HG03520 (cell line): ENCODE data around the gene HBM.
"Not testable (repeated sequence)": the region's sequence is repeated elsewhere in the genome, so short reads cannot be mapped to it uniquely, and the experiment has no call there.

Source experiments
- ATAC-seq: cut with Tn5 transposase; IDR thresholded peaks from one replicate; pipeline ENCODE4 v1.9.1; 2021; ENCODE audit warnings: mild to moderate bottlenecking, moderate library complexity; ENCODE audit not compliant: unreplicated experiment

Gene HBM, protein sequence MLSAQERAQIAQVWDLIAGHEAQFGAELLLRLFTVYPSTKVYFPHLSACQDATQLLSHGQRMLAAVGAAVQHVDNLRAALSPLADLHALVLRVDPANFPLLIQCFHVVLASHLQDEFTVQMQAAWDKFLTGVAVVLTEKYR

DNA sequence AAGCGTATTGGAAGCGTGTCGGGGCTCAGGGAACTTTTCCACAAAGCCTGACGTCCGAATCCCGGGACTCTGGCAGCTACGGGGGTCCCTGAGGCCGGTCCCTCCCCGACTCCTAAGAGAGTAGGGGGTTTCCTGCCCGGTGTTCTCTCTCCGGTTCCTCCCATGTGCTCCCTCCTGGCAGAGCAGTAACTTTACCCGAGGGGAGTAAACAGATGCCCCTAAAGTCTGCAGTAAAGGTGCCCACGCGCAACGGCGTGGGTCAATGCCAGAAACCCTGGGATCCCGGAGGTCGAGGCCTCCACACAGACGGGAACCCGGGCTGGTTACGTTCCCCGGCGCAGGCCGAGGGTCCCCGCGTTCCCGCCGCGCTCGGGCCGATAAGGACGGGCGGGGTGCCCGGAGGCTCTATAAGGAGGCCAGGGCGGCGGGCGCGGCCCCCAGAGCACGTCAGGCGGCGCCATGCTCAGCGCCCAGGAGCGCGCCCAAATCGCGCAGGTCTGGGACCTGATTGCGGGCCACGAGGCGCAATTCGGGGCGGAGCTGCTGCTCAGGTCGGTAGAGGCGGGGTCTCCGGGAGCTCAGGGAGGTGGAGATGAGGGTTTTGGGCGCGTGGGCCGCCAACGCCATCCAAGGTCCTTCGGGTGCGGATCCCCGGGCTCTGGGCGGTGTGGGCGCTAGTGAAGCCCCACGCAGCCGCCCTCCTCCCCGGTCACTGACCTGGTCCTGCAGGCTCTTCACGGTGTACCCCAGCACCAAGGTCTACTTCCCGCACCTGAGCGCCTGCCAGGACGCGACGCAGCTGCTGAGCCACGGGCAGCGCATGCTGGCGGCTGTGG is at the start of gene HBM:
HBM (plus strand) TSS at position 440 of the 836 bp plus-strand sequence; CDS start at position 460, 20 bp downstream.
- ATAC-seq, result no peak

DNA sequence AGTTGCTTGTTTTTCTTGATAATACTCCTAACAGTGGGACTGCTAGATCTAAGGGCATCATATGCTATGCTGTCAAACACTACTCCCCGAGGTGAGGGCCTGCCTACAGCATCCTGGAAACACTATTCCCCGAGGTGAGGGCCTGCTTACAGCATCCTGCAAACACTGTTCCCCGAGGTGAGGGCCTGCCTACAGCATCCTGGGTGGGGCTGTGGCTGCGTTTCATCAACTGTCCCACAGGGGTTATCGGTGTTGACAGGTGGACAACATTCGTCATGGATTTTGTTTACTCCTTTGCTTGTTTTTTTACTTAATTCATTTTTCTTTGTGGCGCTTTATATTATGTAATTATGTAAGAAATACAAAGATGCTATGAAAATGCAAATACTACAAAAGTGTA is 49.8 kb upstream of the HBM start:
- no peak for ATAC-seq

DNA sequence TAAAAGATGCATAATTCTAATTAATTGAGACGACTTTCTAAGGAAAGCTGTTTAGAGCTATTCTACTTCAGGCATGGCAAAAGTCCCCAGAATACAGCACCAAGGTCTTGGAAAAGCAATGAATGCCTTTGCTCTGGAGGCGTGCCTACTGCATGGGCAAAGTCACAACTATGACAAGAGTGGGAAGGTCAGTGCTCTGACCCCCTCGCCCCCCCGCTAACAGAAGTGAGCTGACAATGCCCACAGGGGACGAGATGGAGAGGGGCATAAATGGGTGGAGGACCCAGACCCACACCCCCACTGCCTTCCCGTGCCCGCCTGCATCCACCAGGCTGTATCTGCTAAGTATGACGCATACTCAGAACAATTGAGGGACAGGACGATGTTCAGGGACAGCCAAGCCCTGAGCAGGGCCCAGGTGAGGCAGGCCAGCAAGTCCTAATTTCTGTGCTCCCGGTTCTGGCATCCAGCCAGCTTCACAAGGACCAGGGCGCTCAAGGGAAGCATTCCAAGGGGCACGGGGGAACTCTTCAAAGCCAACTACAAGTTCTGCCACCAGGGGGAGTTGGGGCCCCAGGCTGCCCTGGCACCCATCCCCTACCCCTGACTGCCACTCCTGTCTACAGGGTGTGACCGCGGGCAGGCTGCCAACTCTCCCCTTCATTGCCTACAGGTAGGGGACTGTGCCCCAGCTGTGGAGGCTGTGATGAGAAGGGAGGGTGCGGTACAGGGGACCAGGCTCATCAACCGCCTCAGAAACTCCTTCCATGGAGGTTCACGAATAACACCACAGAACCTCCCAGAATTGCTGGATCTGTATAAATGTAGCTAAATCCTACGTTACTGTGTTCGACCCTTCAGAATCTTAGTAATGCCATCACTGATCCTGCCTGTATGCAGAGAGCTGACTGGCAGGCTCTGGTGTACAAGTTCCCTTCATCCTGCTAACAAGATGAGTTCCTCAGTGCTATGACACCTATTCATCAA is 48.1 kb upstream of the HBM start:
- no peak for ATAC-seq

DNA sequence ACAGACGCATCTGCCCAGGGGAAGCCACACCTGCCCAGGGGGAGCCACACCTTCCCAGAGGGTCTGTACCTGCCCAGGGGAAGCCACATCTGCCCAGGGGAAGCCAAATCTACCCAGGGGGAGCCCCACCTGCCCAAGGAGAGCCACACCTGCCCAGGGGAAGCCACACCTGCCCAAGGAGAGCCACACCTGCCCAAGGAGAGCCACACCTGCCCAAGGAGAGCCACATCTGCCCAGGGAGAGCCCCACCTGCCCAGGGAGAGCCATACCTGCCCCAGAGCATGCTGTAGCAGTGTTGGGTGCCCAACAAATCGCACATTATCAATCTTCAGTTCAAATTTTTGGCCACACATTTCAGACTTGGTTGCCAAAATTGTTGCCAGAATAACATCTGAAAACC is 46.9 kb upstream of the HBM start:
- ATAC-seq, result no peak

DNA sequence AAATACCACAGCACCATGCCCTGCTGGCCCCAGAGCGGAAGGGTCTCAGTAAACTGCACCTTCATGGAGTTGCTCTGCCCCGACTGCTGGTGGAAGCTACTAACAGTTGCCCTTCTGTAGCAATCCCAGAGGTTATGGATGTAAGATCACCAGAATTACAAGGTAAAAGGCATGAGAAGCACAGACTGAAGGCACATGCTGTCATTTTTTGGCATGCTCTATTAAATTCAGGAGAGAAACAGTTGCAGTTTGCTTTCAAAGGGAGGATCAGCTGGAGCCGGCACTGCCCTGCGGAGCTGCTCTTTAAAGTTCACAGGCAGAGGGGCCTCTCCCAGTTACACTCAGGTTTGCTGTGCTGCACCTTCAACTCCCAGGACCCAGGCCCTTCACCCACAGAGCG is 46.5 kb upstream of the HBM start:
- no peak for ATAC-seq

DNA sequence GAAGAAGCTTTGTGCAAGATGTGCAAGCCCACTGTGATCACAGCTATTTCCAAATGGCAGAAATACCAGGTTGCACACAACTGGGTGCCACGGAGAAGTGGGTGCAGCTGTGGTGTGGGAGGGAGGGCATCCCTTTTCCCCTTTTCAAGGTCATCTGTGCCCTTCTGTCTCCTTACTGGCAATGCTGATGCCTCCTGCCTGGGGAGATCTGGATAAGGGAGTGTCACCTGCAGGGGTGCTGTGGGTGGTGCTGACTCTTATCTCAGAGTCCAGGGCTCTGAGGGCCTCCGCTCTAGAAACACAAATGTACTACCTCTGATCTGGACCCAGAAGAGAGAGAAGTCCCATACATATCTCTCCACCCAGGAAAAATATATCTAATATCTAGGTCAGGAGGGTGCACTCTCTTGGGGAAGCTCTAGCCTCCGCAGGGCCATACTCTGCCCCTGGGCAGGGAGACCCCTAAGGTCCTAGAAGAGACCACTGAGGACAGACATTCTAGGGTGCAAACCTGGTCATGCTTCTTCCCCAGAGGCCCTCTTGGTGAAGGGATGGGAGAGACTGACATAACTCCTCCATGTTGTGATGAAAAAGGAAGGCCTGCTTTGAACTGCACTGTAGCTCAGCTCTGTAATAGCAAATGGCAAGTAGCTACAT is 45.8 kb upstream of the HBM start:
- ATAC-seq, result no peak

DNA sequence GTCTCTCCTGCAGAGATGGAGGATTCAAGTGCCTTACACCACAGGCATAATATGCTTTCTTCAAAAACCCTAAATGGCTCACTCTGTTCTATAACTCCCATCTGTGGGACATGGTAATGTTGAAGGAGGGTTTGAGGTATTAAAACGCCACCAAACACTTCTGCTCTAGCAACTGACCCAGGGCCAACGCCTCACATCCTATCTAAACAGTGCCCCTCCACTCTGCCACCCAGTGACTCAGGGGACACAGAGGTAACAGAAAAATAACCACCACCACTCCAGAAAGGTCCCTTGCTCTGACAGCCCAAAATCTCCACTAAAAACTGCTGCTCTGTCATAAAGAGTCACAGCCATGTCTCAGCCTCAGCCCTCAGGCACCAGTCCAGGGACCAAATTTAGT is 45.0 kb upstream of the HBM start:
- no peak for ATAC-seq

DNA sequence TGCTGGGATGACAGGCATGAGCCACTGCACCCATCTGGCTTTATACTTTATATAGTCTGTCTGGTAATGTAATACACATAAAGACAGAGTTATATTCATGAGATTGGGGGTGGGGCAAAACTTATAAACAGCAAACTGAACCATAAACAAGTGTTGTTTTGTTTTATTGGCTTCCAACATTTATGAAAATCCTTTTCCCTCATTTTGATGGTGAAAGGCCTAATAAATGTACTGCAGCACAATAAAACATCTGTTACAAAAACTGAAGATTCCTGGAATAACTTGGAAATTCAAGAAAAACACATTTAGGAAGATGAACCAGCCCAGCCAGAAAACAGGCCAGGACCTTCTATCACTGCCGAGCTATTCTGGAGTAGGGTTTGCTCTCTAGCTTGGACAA is 43.4 kb upstream of the HBM start:
- no peak for ATAC-seq

DNA sequence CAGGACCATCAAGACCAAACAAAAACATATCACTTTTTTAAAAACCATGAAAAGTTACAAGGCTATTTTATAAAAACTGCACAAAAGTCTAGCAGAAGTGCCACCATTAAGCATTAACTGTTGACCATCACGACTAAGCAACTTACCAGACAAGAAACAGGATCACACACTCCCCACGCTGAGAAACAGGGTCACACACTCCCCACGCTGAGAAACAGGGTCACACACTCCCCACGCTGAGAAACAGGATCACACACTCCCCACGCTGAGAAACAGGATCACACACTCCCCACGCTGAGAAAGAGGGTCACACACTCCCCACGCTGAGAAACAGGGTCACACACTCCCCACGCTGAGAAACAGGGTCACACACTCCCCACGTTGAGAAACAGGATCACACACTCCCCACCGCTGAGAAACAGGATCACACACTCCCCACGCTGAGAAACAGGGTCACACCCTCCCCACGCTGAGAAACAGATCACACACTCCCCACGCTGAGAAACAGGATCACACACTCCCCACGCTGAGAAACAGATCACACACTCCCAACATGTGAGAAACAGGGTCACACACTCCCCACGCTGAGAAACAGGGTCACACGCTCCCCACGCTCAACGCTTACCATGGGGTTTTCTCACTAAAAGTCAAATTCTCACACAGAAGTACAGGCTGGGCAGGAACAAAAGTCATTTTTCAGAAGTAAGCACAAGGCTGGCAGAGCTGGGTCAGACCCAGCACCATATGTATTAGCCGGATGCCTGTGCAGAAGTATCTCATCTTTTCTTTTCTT is 42.0 kb upstream of the HBM start:
- ATAC-seq, result not testable (repeated sequence)

DNA sequence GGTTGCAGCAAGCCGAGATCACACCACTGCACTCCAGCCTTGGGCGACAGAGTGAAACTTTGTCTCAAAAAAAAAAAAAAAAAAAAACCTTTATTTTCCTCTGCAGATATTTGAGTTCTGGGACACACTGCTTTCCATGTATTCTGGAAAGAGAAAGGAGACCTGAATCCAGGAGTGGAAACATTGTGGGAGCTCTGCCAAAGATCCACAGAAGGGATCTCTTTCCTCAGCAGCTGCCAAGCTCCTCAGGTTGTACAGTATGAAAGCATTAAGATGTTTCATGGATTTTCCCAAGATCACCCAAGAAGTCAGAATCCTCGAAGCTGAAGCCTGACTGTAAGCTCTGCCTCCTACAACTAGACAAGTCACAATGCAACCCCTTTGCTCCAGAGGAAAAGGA is 40.8 kb upstream of the HBM start:
- no peak for ATAC-seq

DNA sequence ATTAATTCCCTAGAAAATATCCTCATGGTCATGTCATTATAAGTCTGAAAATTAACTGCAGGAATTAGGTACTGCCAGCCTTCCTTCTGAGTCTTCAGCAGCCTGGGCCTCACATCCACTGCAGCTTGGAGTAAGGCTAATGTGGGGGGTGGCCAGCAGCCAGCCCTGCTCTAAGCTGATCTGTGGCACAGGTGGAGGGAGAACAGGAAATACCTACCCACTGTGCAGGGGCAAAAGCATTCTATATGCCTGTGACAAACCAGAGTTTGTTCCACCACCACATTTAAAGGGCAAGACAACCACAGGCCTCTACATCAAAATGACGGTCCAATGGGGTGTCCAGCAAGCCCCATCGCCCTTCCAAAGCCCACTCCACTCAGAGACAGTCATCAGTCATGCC is 36.7 kb upstream of the HBM start:
- no peak for ATAC-seq

DNA sequence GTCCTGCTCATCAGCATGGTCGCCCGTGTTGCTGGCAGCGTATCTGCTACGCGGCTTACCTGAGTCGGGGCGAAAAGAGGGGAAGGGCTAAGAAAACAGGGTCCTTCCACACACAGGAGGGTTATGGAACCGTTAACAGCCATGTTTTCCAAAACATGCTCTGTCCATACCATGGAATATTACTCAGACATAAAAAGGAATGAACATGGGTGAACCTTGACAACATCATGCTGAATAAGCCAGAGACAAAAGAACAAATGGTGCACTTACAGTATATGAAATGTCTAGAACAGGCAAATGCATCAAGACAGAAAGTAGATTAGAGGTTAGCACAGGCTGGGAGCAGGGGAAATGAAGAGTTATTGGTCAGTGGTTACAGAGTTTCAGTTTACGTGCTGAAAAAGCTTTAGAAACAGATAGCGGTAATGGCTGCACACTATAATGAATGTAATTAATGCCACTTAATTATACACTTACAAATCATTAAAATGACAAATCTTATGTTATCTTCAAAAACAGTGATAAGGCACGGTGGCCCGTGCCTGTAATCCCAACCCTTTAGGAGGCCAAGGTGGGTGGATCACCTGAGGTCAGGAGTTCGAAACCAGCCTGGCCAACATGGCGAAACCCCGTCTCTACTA is 35.1 kb upstream of the HBM start:
- ATAC-seq, result no peak

DNA sequence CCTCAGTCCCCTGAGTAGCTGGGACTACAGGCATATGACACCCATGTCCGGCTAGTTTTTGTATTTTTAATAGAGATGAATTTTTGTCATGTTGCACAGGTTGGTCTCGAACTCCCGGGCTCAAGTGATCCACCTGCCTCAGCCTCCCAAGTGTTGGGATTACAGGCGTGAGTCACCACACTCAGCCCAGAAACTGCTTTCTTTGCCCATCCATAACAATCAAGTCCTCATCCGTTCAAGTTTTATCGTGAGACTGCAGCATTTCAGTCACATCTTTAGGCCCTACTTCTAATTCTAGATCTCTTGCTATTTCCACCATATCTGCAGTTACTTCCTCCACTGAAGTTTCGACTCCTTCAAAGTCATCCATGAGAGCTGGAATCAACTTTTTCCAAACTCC is 33.7 kb upstream of the HBM start:
- ATAC-seq, result no peak

DNA sequence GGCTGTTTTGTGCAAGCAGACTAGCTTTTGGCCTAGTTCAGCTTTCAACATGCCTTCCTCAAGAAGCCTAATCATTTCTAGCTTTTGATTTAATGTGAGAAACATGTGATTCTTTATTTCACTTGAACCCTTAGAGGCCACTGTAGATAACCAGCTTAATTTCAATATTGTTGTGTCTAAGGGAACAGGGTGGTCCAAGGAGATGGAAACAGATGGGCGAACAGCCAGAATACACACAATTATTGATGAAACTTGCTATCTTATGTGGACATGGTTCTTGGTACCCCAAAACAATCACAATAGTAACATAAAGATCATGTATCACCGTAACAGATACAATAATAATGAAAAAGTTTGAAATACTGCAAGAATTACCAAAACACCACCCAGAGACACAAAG is 32.1 kb upstream of the HBM start:
- no peak for ATAC-seq

DNA sequence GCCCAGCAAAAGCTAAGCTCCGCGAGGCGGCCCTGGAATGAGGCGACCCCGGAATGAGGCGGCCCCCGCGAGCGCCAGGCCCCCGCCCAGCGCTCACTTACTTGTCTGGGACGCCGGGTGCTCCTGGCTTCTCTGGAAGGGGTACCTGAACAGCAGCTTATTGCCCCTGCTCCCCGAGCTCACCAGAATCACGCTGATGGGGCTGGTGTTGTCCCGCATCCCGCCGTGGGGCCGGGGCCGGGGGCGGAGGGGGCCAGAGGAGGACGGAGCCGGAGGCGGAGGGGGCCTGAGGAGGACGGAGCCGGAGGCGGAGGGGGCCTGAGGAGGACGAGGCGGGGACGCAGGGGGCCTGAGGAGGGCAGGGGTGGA is 27.7 kb upstream of the HBM start:
- ATAC-seq, result no peak

DNA sequence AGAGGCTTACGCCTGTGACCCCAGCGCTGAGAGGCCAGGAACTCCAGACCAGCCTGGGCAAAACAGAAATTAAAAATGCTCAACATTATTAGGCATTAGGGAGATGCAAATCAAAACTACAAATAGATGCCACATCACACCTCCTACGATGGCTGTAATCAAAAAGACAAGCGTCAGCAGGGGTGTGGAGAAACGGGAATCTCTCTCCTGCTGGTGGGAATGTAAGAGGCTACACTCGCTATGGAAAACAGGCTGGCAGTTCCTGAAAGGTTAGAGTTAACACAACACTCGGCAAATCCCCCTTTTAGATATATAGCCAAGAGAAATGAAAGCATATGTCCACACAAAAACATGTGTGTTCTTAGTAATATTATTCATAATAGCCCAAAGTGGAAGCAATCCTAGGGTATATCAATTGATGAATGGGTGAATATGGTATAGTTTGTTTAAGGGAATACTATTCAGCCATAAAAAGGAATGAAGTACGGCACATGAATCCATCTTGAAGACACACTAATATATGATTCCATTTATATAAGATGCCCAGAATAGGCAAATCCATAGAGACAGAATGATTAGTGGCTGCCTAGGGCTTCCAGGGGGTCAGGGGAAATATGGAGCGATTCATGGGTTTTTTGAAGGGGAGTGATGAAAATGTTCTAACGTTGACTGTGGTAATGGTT is 25.5 kb upstream of the HBM start:
- ATAC-seq, result no peak

DNA sequence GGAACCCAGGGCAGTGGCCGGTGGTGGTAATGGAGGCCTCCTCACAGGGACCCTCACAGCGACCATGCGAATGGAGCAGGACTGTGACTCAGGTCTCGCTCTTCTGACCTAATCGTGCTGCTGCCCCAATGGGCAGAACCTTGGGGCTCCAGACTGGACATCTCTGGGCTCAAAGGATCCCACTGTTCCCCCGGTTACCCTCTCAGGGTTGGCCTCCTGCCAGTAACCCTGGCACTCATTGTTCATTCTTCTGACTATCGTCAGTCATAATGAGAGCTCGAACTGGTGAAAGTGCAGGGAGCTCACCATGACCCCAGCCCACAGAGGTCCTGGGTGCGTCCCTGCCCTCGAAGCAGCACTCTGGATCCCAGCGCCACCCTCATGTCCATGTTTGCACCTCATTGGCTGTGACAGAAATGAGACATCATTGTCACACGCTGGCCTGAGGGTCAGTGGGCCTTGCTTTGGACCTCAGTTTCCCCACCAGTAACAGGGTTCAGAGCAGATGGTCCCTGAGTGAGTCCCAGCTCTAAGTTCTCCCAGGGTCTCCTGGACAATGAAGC is 23.3 kb upstream of the HBM start:
- no peak for ATAC-seq

DNA sequence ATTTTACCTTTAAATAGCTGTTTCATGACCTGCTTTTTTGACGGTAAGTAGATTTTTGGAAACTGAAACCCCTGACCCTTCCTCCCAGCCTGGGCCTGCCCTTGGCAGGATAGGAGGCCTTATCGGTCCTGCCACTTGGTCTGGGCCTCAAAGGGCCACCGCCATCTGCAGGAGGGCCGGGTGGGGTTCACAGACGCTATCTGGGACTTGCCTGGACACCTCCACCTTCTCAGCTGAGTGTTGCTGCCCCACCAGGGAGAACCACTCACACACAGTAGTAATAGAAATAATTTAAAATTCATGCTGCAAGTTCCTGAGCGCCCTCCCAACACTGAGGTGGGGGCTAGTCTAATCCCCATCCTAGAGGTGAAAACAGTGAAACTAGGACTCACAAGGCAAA is 22.7 kb upstream of the HBM start:
- ATAC-seq, result no peak

DNA sequence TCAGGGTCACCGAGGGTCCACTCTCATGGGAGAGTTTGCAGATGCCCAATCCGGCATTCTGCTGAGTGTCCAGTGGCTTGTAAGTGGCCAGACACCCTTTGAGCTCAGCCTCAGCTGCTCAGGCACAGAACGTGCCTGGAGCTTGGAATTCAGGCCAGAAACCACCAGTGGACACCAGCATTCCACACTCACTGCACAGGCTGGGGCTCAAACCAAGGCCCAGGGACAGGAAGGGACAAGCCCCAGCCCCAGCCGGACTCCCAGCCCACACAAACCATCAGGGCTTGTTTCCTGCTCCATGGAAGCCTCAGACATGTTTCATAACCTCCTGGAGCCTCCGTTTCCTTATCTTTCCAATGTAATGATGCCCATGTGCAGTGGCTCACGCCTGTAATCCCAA is 22.3 kb upstream of the HBM start:
- ATAC-seq, result no peak
